Effector CD8-positive, alpha-beta T cell (primary cell): Measurements from ENCODE around the gene NCOA3.
"Not testable (repeated sequence)": the region's sequence is repeated elsewhere in the genome, so short reads cannot be mapped to it uniquely, and the experiment has no call there.

Source experiments
- DNase-seq: peaks from one replicate; lab custom pipeline; 2025; lab: John Stamatoyannopoulos, UW

NCOA3 gene

DNA sequence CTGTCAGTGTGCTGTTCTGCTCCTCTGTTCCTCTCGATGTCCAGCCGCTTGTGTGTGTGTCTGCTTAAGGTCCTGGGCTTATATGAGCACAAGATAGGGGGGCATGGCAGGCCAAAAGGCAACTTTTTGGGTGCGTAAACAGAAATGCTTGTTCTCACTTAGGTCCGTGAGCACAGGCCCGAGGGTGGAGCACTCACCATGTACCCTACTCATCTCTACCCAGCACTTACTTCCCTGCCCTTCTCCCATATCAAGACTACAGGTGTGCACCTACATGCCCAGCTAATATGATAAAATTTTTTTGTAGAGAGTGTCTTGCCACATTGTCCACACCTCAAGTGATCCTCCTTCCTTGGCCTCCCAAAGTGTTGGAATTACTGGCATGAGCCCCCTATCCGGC is 34.3 kb downstream of the NCOA3 start:
- DNase-seq = no peak

DNA sequence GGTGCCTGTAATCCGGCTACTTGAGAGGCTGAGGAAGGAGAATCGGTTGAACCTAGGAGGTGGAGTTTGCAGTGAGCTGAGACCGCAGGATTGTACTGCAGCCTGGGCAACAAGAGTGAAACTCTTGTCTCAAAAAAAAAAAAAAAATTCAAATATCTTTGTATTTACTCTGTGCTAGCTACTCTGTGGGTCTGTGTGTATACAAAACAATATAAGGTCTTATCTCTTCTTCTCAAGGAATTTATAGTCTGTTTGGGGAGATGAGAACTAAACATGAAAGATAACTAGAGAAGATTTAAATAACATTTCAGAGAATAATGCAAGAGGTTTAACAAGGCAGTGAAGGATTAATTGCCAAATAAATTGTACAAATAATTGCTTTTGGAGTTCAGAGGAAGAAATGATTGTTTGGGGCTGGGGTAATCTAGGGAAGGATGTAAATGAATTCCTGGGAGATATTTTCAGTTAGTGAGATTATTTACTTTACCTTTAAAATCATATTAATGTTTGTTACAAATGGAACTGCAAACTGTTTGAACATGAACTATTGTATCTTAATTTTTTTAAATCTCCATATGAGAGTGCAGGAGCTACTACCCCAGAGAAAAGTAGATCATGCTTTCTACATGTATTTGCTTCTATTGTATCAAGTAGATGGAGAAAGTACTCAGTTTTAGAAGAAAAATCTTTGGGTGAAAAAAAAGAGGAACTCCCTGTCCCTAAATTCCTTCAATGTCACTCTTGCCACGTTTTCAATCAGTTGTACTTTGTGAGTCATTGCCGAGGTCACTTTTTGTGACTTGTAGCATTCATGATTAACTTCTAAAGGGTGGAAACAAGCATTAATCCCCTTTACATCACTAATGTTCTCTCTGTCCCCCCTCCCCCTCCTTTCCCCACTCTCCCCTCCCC is 39.0 kb downstream of the NCOA3 start:
- no peak for DNase-seq

DNA sequence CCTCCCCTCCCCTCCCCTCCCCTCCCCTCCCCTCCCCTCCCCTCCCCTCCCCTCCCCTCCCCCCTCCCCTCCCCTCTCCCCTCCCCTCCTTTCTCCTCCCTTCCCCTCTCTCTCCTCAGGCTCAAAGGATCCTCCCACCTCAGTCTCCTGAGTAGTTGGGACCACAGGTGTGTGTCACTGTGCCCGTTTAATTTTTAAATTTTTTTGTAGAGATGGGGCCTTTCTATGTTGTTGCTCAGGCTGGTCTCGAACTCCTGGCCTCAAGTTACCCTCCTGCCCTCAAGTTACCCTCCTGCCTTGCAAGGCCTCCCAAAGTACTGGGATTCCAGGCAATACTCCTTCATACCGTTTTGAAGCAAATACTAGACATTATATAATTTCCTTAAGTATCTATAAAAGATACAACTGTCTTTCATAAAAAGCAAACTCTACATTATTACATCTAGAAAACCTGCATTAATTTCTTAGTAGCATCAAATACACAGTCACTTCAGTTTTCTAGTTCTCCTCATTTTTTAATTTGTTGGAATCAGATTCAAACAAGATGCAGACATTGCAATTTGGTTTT is 39.8 kb downstream of the NCOA3 start:
- no peak for DNase-seq

DNA sequence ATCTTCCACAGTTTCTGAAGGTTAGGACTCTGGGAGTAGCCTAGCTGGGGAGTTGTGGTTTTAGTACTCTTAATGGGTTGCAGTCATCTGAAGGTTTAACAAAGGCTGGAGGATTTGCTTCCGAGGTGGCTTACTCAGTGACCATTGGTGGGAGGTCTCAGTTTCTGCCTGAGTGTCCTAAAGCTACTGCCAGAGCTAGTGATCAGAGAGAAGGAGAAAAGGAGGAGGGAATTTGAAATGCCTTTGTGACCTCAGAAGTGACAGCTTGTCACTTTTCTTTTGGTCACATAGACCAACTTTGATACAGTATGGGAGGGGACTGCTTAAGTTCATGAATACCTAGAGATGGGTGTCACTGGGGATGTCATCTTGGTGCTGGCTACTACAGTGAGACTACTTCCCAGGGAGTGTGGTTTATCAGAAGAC is 41.3 kb downstream of the NCOA3 start:
- no peak for DNase-seq

DNA sequence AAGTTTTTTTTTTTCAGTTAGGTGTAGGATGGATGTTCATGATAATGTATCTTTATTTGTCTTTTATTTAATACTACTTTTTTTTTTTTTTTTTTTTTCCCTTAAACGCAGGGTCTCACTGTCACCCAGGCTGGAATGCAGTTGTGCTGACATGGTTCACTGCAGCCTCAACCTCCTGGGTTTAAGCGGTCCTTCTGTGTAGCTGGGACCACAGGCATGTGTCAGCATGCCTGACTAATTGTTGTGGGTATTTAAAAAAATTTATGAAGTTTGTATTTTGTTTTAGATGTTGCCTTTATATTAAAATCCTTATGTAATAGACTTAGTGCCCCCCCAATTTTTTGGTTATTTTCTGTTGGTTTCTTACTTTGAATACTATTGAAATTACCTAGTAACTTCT is 42.6 kb downstream of the NCOA3 start:
- DNase-seq = no peak

DNA sequence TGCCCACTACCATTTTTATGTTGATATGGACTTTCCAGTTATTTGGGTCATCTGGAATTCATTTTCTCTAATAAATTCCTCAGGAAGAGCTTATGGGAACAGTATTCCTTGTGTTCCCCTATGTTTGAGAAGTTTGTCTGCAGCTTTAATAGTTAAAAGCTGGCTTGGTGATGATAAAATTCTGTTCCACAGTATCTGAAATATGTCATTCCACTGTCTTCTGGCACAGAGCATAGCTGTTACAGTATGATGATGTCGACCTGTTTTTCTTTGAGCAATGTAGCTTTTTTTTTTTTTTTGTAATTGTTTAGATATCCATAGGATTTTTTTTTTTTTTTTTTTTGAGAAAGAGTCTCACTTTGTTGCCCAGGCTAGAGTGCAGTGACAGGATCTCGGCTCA is 43.2 kb downstream of the NCOA3 start:
- DNase-seq = no peak

DNA sequence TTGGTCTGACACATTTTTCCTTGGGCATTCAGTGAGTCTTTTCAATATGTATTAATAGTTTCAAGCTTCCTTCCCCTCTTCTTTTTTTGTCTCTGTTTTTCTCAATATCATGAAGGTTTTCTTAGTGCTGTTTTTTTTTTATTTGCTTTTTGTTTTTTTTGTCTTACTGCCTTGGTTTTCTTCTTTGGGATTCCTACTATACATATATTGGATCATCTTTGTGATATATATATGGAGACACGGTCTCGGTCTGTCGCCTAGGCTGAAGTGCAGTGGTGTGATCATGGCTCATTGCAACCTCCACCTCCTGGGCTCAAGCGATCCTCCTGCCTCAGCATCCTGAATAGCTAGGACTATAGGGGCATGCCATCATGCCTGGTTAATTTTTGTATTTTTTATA is 43.8 kb downstream of the NCOA3 start:
- no peak for DNase-seq

DNA sequence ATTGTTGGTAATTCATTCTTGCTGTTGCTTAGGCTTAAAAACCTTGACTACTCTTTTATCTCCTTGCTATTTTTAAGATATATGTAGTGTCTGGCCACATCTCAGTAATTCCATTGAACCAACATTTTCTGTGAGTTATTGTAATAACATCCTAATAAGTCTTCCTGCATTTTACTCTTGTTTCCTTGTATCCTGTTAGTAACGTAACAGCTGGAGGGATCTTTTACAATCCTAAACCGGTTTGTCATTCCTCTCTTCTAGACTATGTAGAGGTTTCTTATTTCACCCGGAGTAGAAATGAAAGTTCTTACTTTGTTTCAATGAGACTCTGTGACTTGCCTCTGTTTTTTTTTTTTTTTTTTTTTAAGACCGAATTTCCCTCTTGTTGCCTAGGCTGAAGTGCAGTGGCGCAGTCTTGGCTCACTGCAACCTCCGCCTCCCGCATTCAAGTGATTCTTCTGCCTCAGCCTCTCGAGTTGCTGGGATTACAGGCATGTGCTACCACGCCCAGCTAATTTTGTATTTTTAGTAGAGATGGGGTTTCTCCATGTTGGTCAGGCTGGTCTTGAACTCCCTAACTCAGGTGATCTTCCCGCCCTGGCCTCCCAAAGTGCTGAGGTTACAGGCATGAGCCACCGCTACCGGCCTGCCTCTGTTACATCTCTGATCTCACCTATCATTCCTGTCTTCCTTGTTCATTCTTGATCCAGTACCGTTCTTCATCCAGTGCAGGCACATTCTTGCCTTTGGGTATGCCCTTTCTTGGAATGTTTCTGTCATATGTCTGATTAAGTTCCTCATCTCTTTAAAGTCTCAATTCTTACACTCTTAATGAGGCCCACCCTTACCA is 44.7 kb downstream of the NCOA3 start:
- DNase-seq = no peak

DNA sequence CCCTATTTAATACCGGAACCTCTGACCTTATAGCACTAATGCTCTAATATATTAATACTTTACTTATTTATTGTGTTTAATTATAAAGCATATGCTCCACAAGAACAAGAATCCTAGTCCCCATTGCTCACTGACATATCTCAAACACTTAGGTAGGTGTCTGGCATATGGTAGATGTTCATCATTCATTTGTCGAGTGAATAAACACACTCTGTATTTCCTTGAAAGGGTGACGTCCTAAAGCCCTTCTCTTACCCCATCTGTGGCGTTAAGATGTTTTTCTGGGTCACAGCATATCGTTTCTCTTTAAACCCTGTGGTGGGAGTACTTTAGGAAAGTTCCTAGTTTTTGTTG is 45.3 kb downstream of the NCOA3 start:
- no peak for DNase-seq

DNA sequence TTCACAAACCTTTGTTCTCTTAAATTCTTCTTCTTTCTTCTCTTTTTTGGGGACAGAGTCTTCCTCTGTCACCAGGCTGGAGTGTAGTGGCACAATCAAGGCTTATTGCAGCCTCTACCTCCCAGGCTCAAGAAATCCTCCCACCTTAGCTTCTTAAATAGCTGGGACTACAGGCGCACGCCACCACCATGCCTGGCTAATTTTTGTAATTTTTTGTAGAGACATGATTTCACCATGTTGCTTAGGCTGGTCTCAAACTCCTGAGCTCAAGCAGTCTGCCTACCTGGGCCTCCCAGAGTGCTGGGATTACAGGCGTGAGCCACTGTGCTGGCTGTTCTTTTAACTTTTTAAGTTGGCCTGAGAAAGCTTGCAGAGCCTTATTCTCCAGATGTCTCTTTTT is 48.0 kb downstream of the NCOA3 start:
- DNase-seq = no peak

DNA sequence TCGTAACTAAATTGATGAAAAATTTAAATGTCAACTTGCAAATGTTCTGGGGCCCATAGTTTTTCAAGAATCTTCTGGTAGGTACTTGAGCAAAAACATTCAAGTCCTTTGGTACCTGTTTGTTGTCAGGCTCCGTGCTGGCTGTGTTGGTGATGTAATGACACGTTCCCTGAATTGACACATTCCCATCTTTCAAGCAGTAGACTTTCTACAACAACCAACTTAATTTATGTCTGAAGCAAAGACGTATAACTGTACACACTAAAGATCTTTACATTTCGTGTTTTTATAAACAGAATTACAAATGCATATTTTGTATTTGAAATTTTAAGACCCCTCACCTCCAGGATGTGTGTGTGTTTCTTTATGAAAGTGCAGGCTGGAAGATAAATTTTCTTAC is 49.5 kb downstream of the NCOA3 start:
- no peak for DNase-seq

DNA sequence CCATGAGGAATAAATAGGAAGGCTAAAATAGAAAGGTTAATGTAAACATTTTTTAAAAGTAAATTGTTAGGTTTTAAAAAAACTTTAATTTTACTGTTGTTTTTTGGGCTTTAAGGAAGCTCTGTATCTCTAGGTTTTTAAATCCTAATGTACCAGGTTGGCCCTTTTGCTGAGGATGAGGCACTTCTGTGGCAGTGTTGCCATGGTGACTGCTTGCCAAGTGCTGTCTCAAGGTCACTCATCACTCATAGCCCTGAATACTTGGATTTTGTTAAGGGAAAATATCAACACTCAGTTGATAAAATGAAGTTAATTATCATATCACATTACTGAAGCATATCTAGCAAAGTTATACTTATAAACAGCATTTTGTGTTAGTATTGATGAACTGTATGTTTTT is 50.2 kb downstream of the NCOA3 start:
- DNase-seq = no peak

DNA sequence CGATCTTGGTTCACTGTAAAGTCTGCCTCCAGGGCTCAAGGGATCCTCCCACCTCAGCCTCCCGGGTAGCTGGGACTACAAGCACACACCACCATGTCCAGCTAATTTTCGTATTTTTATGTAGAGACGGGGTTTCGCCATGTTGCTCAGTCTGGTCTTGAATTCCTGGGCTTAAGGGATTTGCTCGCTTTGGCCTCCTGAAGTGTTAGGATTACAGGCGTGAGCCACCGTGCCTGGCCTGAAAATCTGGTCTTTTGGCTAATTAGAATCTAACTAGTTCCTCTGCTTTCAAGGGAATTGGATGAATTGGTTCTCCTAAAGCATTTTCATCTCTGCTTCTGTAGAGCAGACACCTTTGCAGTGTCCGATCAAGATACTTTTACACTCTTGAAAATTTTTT is 51.3 kb downstream of the NCOA3 start:
- no peak for DNase-seq

DNA sequence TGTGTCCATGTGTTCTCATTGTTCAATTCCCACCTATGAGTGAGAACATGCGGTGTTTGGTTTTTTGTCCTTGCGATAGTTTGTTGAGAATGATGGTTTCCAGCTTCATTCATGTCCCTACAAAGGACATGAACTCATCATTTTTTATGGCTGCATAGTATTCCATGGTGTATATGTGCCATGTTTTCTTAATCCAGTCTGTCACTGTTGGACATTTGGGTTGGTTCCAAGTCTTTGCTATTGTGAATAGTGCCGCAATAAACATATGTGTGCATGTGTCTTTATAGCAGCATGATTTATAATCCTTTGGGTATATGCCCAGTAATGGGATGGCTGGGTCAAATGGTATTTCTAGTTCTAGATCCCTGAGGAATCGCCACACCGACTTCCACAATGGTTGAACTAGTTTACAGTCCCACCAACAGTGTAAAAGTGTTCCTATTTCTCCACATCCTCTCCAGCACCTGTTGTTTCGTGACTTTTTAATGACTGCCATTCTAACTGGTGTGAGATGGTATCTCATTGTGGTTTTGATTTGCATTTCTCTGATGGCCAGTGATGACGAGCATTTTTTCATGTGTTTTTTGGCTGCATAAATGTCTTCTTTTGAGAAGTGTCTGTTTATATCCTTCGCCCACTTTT is 52.0 kb downstream of the NCOA3 start:
- not testable (repeated sequence) for DNase-seq

DNA sequence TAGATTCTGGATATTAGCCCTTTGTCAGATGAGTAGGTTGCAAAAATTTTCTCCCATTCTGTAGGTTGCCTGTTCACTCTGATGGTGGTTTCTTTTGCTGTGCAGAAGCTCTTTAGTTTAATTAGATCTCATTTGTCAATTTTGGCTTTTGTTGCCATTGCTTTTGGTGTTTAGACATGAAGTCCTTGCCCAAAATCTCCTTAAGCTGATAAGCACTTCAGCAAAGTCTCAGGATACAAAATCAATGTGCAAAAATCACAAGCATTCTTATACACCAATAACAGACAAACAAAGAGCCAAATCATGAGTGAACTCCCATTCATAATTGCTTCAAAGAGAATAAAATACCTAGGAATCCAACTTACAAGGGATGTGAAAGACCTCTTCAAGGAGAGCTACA is 52.6 kb downstream of the NCOA3 start:
- DNase-seq = not testable (repeated sequence)

DNA sequence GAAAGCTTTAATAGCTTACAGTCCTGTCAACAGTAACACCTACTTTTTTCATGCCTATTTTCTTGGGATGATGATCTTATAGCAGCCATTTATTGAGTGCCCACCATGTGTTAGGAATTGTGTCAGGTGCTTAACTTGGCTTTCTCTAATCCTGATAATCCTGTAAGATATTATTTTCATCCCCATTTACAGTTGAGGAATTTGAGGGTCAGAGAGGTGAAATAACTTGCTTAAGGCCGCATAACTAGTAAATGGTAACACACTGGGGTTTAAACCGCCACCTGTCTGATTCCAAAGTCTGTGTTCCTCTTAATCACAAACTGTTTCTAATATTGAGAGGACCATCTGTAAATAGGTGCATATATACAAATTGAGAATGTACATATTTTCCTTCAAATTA is 55.5 kb downstream of the NCOA3 start:
- DNase-seq = no peak

DNA sequence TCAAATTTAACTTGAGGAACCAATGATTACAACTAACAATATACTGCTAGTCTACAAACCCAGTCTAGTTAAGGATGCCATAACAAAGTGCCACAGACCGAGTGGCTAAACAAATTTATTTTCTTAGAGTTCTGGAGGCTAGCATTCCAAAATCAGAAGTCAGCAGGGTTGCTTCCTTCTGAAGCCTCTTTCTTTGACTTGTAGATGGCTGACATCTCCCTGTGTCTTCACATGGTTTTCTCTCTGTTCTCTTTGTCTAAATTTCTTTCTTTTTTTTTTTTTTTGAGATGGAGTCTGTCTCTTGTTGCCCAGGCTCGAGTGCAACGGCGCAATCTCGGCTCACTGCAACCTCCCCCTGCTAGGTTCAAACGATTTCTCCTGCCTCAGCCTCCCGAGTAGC is 56.1 kb downstream of the NCOA3 start:
- DNase-seq = no peak

DNA sequence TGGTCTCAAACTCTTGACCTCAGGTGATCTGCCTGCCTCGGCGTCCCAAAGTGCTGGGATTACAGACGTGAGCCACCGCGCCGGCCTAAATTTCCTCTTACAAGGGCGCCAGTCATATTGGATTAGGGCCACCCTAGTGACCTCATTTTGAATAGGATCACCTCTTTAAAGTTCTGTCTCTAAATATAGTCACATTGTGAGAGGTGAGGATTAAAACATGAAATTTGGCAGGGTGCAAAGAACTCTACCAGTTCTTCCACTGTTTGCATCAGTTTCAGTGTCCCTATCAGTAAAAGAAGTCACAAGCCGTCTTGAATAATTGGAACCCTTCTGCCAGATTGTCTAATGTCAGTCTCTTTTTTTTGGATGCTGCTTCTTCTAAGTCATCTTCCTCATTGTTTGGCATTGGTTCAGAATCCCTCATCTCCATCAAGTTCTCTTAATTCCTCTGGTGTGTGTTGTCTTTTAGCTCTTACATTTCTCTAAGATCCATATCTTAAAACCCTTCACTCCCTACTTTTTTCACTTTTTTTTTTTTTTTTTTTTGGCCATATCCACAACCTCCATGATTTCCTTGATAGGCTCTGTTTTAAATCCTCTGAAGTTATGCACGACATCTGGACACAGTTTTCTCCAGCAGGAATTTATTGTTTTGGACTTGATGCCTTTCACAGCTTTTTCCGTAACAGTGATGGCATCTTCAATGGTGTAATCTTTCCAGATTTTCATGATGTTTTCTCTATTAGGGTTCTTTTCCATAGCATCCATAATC is 56.8 kb downstream of the NCOA3 start:
- DNase-seq = no peak

DNA sequence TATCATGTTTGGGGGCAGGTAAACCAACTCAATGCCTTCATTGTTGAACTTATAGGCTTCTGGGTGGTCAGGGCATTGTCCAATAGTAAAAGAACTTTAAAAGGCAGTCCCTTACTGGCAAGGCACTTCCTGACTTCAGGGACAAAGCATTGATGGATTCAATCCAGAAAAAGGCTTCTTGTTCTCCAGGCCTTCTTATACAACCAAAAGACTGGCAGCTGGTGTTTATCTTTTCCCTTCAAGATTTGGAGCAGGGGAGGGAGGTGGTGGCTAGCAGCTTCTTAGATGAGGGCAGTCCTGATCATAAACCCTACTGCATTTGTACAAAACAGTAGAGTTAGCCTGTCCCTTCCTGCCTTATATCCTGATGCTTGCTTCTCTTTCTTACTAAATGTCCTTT is 57.5 kb downstream of the NCOA3 start:
- DNase-seq = no peak

DNA sequence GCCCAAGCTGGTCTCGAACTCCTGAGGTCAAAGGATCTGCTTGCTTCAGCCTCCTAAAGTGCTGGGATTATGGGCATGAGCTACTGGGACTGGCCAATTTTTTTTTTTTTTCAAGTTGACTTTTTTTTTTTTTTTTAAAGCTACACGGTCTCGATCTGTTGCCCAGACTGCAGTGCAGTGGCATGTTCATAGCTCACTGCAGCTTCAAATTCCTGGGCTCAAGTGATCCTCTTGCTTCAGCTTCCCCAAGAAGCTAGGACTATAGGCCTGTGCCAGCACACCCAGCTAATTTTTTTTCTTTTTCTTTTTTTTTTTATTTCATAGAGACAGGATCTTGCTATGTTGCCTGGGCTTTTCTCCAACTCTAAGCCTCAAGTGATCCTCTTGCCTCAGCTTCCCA is 59.5 kb downstream of the NCOA3 start:
- DNase-seq = no peak
